Glomerular visceral epithelial cell (primary cell): ENCODE measurements around the gene SSH2.
"Not testable (repeated sequence)": the region's sequence is repeated elsewhere in the genome, so short reads cannot be mapped to it uniquely, and the experiment has no call there.

ENCODE experiments used
- DNase-seq: peaks from one replicate; pipeline ENCODE4 v3.0.0-alpha.2; 2016; ENCODE audit errors: extremely low spot score

The SSH2 gene

DNA sequence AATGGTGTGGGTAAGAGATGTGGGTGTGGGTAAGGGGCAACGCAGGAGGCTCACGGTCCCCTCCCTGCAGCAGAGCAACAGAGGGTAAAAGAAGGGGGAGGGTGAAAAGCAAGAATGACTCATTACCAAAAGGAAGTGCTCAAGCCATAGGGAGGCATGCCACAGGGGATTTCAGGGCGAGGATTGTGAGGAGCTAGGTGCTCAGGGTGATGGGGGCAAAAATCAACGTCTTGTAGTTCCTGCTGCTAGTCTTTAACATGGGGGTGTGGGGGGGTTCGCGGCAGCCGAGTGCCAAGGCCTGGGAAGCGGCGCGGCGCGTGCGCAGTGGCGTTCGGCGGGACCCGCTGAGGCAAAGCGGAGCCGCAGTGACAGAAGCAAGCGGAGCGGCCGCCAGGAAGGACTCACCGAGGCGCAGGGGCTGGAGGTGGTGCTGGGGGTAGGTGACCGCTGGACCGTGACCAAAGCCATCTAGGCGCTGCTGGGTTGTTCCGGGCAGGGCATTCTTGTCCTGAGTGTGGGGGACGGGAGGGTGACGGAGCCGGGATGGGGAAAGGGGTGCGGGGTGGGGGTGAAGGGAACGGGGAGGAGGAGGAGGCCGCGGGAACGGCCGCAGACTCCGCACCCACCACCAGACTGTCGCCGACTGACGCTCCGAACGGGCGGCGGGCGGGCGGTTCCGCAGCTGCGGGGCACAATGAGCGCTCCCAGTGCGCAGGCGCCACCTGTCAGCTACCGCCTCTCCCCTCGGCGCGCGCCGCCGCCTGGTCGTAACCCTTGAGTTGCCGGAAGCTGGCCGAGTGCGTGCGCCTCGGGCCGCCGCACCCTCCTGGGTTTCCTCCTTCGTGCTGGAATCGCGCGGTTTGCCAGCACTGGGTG, at the start of gene SSH2:
Gene SSH2 (minus strand): TSS at position 696 of the 876 bp plus-strand sequence. CDS start 228 bp downstream, at position 468.
- DNase-seq, result peak; percentile 94

DNA sequence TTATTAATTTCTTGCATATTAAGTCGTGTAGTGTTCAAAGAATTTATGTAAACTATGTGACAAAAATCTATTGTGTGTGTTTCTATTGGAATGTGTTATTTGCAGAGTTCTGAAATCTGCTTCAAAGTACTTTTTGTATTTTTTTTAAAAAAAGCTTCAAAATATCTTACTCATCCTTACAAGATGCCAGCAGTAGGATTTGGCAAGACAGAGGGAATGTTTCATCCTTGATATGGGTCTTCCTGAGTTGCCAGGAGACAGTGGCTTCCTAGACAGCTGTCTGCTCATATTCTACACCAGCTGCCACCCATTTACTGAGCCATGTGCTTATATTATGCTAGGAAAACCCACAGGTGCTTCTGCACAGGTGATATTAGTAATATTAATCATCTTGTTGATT, 47.8 kb upstream of the SSH2 start:
- DNase-seq, result no peak

- DNase-seq, result no peak
Observed at GRCh38 chr17:29973005-29973404, 43.0 kb upstream of the SSH2 start.

GRCh38 chr17:29972277-29972676, 42.2 kb upstream of the SSH2 start:
- DNase-seq, result no peak

GRCh38 chr17:29968271-29968670, 38.2 kb upstream of the SSH2 start:
- no peak for DNase-seq

DNA sequence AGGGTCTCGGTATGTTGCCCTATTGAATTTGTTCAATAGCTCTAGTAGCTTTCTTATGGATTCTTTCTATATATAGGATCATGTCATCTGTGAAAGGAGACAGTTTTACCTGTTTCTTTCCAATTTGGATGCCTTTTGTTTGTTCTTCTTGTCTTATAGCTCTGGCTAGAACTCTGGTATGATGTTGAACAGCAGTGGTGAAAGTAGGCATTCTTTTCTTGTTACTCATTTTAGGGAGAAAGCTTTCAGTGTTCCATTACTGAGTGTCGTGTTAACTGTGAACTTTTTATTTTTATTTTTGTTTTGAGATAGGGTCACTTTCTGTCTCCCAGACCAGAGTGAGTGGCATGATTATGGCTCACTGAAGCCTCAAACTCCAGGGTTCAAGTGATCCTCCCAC, 32.6 kb upstream of the SSH2 start:
- no peak for DNase-seq

GRCh38 chr17:29959658-29960337, 29.8 kb upstream of the SSH2 start:
- no peak for DNase-seq

DNA sequence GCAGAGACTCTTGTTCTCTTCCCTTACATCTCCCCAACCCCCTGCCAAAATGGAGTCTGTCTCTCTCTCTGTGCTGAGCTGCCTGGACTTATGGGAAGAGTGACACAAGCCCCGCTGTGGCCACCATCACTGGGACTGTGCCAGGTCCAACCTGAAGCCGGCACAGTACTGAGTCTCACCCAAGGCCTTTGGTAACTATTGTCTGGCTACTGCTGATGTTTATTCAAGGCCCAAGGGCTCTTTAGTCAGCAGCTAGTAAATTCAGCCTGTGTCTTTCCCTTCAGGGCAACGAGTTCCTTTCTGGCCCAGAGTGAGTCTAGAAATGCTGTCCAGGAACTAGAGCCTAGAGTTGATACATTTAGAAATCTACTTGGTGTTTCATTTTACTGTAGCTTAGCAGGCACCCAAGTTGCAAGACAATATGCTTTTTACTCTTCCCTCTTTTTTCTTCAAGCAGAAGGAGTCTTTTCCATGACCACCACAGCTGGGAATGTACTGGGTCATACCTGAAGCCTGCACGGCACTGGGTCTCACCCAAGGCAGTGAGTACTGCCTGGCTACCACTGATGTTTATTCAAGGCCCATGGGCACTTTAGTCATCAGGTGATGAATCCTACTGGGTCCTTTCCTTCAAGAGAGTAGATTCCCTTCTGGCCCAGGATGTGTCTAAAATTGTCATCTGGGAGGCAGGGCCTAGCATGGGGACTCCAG, 29.1 kb upstream of the SSH2 start:
- DNase-seq, result peak; percentile 3

DNA sequence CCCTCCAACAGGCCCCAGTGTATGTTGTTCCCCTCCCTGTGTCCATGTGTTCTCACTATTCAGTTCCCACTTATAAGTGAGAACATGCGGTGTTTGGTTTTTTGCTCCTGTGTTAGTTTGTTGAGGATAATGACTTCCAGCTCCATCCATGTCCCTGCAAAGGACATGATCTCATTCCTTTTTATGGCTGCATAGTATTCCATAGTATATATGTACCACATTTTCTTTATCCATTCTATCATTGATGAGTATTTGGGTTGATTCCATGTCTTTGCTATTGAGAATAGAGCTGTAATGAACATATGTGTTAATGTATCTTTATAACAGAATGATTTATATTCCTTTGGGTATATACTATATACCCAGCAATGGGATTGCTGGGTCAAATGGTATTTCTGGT, 27.5 kb upstream of the SSH2 start:
- DNase-seq, result not testable (repeated sequence)

GRCh38 chr17:29956225-29956624, 26.2 kb upstream of the SSH2 start:
- no peak for DNase-seq

DNA sequence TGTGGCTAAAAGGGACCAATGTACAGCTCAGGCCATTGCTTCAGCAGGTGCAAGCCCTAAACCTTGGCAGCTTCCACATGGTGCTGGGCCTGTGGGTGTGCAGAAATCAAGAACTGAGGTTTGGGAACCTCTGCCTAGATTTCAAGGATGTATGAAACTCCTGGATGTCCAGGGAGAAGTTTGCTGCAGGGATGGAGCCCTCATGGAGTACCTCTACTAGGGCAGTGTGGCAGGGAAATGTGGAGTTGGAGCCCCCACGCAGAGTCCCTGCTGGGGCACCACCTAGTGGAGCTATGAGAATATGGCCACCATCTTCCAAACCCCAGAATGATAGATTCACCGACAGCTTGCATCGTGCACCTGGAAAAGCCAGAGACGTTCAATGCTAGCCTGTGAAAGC, 24.4 kb upstream of the SSH2 start:
- DNase-seq, result no peak

DNA sequence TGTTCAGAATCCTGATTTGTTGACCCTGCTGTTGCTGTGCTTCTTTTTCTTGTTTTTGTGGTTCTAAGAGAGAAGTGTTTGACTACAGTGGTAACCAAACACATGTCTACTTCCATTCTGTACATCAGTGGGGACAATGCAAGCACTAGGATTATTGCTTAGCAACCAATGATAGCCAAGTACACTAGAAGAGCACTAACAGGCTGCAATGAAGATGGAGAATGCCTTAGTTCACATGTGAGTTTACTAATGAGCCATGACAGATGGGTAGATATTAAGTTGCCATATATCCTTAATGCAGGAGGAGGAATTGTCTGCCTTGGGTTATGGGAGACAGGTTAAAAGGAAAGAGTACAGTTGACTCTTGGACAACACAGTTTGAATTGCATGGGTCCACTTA, 19.7 kb upstream of the SSH2 start:
- no peak for DNase-seq

- no peak for DNase-seq
Observed at GRCh38 chr17:29948448-29949215, 18.6 kb upstream of the SSH2 start.

GRCh38 chr17:29945281-29945680, 15.3 kb upstream of the SSH2 start:
- no peak for DNase-seq

DNA sequence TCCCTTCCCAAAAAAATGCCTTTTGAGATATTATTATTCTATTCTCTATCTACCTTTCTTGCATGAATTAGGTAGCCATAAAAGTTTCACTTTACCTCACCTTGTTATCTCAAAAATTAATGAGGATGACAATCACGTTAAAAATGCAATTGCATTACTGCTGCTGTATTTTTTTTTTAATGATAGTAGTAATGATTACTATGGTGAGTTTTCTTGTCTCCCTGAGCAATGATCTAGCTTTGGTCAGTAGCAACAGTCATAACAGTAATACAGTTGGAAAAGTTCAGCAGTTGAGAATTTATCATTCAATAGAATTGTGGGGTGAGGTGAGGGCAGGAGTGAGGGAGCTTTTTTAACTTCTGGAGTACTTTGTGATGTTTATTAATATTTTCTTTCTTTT, 11.3 kb upstream of the SSH2 start, which contains the start of gene EFCAB5:
Gene EFCAB5 (plus strand): TSS at position 301 of the 400 bp plus-strand sequence. CDS start 163 bp downstream, outside the sequence.
- DNase-seq, result no peak

DNA sequence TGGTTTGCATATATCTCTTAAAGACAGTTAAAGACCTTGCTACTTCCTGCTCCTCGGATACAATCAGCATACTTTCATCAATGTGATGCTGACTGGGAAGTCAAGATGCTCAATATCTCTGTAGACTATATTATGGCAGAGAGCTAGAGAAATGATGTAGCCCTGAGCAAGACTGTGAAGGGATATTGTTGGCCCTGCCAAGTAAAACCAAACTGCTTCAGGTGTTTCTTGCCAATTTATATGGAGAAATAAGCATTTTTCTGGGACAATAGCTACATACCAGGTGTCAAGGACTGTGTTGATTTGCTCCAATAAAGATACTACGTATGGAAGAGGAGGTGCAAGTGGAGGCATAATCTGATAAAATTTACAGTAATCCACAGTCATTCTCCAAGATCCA, 6.7 kb upstream of the SSH2 start:
- no peak for DNase-seq

GRCh38 chr17:29935909-29936308, 5.9 kb upstream of the SSH2 start:
- DNase-seq, result not testable (repeated sequence)

GRCh38 chr17:29933379-29933778, 3.4 kb upstream of the SSH2 start:
- peak; percentile 18 for DNase-seq

- peak; percentile 81 for DNase-seq
Observed at GRCh38 chr17:29931231-29931932, 1.4 kb upstream of the SSH2 start.

DNA sequence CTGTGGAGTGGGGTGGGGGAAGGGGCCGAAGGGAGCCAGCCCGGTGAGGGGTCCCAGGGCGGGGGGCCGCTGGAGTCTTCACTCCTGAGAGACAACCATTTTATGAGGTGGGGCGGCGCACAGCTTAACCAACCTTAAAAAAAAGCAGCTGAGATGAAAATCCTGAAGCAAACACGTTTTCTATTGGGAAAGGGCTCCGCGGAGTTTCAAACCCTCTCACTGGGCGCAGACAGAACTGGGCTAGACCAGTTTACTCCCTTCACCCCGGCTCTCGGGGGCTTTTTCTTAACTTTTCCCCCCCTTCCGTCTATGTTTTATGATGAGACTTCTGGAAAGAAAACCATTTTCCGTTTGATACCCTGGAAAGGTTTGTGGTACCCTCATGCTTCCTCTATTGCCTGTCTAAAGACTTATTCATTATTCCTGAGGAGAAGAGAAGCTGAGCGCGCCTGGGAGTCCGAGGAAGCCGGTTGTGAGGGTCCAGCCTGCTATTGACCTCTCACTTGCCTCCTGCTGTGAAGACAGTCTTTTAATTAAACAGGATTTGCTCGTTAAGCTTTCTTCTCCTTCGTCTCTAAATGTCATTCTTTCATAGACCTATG, 482 bp upstream of the SSH2 start:
- no peak for DNase-seq
